ENCODE data around the gene P3R3URF. TPM values are rescaled to one million over a fixed set of nuclear protein-coding genes. Genes with fewer than 3 reads are reported as not detected.

The P3R3URF gene
- total RNA-seq, 1 donor from 2014 or later: not detected

DNA sequence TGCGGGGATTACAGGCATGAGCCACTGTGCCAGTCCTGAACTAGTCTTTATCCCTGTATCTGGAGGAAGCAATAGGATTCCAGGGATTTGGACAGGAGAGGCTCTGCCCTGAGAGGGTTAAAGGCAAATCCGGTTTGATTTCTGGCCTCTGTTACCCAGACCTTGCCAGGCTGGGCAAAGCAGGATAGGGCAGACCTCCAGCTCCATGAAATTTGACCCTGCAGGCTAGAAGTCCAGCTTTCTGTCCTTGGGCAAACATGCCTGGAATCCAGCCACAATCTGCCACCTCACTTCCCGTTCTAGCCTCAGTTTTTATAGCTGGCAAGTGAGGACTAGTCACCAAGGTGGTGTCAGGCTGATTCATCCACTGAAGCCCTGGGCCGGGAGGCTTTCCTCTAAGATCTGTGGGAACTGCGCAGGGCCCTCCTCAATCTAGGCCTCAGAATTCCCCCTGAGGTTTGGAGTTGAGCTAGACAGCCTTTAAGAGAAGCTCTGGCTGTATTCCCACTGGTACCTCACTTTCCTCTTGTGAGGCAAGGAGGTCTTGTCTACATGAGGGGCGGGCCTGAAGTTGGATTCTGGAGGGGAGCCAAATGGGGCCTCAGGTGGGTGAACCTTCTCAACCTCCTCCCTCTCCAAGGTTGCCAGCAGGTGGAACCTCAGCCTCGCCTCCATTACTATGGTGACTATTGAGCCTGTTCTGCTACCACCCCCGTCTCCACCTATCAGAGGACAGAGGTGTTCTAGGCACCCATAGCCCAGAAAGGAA, 7.0 kb upstream of the P3R3URF start:
- H3K4me3 ChIP-seq: no peak overlapping the region
- Mint-ChIP-seq H3K27ac (no peak overlapping the region), H3K4me1 (peaks cover 7% of the 10 kb centered on the region), H3K4me3 (no peak overlapping the region), H3K36me3 (peaks cover 4% of the 10 kb centered on the region), H3K9me3 (no peaks in the 10 kb centered on the region), H3K27me3 (ENCODE audit: insufficient read depth, low read depth) (peaks cover 5% of the 10 kb centered on the region)
- no peaks in the 10 kb centered on the region for H3F3A ChIP-seq (ENCODE audit: low read depth)
- TF ChIP-seq, protein P1, sequence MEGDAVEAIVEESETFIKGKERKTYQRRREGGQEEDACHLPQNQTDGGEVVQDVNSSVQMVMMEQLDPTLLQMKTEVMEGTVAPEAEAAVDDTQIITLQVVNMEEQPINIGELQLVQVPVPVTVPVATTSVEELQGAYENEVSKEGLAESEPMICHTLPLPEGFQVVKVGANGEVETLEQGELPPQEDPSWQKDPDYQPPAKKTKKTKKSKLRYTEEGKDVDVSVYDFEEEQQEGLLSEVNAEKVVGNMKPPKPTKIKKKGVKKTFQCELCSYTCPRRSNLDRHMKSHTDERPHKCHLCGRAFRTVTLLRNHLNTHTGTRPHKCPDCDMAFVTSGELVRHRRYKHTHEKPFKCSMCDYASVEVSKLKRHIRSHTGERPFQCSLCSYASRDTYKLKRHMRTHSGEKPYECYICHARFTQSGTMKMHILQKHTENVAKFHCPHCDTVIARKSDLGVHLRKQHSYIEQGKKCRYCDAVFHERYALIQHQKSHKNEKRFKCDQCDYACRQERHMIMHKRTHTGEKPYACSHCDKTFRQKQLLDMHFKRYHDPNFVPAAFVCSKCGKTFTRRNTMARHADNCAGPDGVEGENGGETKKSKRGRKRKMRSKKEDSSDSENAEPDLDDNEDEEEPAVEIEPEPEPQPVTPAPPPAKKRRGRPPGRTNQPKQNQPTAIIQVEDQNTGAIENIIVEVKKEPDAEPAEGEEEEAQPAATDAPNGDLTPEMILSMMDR (IDR thresholded peaks at IDR 0.05): no peak
- TF ChIP-seq EZH2 (IDR thresholded peaks at IDR 0.05) (no peak), EZH2phosphoT487 (IDR thresholded peaks at IDR 0.05) (no peak)
- H3K4me2 ChIP-seq: no peak overlapping the region
- no peak for DNase-seq (ENCODE audit: low spot score)
- H4K20me1 ChIP-seq (ENCODE audit: low read depth): no peaks in the 10 kb centered on the region
- no peaks in the 10 kb centered on the region for H3K27me3 ChIP-seq
- H3K4me1 ChIP-seq: no peaks in the 10 kb centered on the region
- H3K9me3 ChIP-seq (ENCODE audit: low read depth): no peaks in the 10 kb centered on the region
- no peak overlapping the region for H3K9ac ChIP-seq
- H3K36me3 ChIP-seq: no peaks in the 10 kb centered on the region
- H3K27ac ChIP-seq: no peak overlapping the region
- H3K79me2 ChIP-seq (ENCODE audit: low read depth): no peaks in the 10 kb centered on the region
- H2AFZ ChIP-seq (replicated peaks): no peak overlapping the region

DNA sequence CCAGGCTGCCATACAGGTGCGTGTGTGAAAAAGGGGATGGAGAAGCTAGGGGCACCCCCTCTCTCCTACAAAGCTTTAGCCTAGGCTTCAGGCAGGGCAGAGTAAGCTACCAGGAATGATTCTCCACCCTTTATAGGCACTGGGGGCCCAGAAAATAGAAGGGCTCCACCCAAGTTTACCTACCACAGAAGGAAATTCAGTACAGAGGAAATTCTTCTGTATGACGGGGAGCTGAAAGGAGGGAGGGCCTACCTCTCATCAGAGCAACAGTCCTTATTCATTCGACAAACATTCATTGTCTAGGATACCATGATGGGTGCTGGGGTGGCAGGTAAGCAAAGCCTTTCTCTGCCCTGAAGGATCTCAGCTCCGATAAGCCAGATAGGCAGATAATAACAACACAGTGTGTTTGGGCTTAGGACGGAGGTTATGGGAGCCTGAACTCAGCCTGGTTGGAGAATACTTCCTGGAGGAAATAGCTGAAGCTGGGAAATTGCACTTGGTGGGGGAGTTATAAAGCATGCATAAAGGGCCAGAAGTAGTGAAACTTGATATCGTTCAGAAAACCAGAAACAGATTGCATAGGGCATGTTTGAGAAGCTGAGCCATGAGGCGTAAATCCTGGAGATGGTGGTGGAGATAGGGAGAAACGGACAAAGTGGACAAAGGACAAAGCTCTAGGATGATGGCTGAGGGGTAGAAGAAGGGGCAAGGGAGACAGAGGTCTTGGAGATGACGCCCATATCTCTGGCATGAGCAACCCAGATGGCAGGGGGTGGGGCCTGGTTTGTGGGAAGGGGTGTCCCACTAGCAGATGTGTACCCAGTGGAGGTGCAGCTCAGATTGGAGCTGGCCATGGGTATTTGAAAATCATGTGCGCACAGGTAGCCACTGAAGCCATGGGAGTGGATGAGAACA, 5.3 kb upstream of the P3R3URF start:
- H3K4me3 ChIP-seq: no peak overlapping the region
- H3K27me3 Mint-ChIP-seq (ENCODE audit: insufficient read depth, low read depth): peaks cover 5% of the 10 kb centered on the region
- H3K9me3 Mint-ChIP-seq: no peaks in the 10 kb centered on the region
- H3K4me2 ChIP-seq: no peak overlapping the region
- no peaks in the 10 kb centered on the region for H3K9me3 ChIP-seq (ENCODE audit: low read depth)
- no peaks in the 10 kb centered on the region for H3K79me2 ChIP-seq (ENCODE audit: low read depth)
- H3K4me3 Mint-ChIP-seq: no peak overlapping the region
- no peaks in the 10 kb centered on the region for H4K20me1 ChIP-seq (ENCODE audit: low read depth)
- H3K27me3 ChIP-seq: no peaks in the 10 kb centered on the region
- H2AFZ ChIP-seq (replicated peaks): no peak overlapping the region
- no peak for DNase-seq (ENCODE audit: low spot score)
- peak overlapping the region; percentile 1 for H3K27ac Mint-ChIP-seq
- H3K27ac ChIP-seq: no peak overlapping the region
- H3K36me3 Mint-ChIP-seq: no peaks in the 10 kb centered on the region
- H3K9ac ChIP-seq: no peak overlapping the region
- no peak for TF ChIP-seq EZH2 (IDR thresholded peaks at IDR 0.05)
- TF ChIP-seq, protein P1 (IDR thresholded peaks at IDR 0.05): no peak
- TF ChIP-seq EZH2phosphoT487 (IDR thresholded peaks at IDR 0.05): no peak
- H3K36me3 ChIP-seq: no peaks in the 10 kb centered on the region
- H3K4me1 ChIP-seq: no peaks in the 10 kb centered on the region
- H3K4me1 Mint-ChIP-seq: peaks cover 7% of the 10 kb centered on the region
- H3F3A ChIP-seq (ENCODE audit: low read depth): no peaks in the 10 kb centered on the region

DNA sequence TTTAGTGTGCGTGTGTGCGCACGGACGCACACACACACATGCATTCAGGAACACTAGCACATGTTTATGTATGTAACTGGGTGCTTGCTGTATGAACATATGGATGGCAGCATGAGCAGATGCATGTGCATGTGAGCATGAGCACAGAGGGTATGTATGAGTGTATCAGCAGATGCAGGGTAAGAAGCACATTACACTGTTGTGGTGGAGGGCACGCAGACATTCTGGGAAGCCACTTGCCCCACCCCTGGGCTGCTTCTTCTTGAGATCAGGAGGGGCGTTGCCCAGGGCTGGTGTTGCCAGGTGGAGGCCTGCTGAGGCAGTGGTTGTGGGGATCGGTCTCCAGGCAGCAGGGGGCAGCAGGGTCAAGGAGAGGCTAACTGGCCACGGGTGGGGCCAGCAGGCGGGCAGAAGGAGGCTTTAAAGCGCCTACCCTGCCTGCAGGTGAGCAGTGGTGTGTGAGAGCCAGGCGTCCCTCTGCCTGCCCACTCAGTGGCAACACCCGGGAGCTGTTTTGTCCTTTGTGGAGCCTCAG, 3.9 kb upstream of the P3R3URF start:
- Histone ChIP-seq H3K27ac (no peak overlapping the region), H3K9me3 (ENCODE audit: low read depth) (no peaks in the 10 kb centered on the region), H3K36me3 (no peaks in the 10 kb centered on the region), H2AFZ (replicated peaks) (no peak overlapping the region), H3K79me2 (ENCODE audit: low read depth) (no peaks in the 10 kb centered on the region), H3K9ac (no peak overlapping the region), H3K4me1 (no peaks in the 10 kb centered on the region), H3K4me3 (no peak overlapping the region), H3K4me2 (no peak overlapping the region), H3F3A (ENCODE audit: low read depth) (no peaks in the 10 kb centered on the region), H4K20me1 (ENCODE audit: low read depth) (no peaks in the 10 kb centered on the region), H3K27me3 (no peaks in the 10 kb centered on the region)
- H3K9me3 Mint-ChIP-seq: no peaks in the 10 kb centered on the region
- no peak overlapping the region for H3K4me3 Mint-ChIP-seq
- no peaks in the 10 kb centered on the region for H3K36me3 Mint-ChIP-seq
- no peak for TF ChIP-seq EZH2 (IDR thresholded peaks at IDR 0.05)
- TF ChIP-seq EZH2phosphoT487 (IDR thresholded peaks at IDR 0.05): no peak
- TF ChIP-seq, protein P1 (IDR thresholded peaks at IDR 0.05): no peak
- DNase-seq (ENCODE audit: low spot score): peak; percentile 54
- H3K27me3 Mint-ChIP-seq (ENCODE audit: insufficient read depth, low read depth): peaks cover 4% of the 10 kb centered on the region
- no peak overlapping the region for H3K27ac Mint-ChIP-seq
- H3K4me1 Mint-ChIP-seq: peaks cover 7% of the 10 kb centered on the region

Data from neural progenitor cell (in vitro differentiated cells).